NT2/D1 (cell line): ENCODE results near the gene FAM193A.

ENCODE experiments used
- SUZ12 ChIP-seq: IDR thresholded peaks from 2 replicates; pipeline ENCODE4 v1.6.1; 2011; ENCODE audit not compliant: insufficient read length, insufficient read depth; ENCODE audit errors: extremely low read depth
- YY1 ChIP-seq: IDR thresholded peaks from 2 replicates; pipeline ENCODE4 v1.6.1; 2011; ENCODE audit not compliant: insufficient read length, insufficient read depth
- ZNF274 ChIP-seq: IDR thresholded peaks from 2 replicates; pipeline ENCODE4 v1.6.1; 2011; ENCODE audit warnings: mild to moderate bottlenecking, low read depth, low read length

GRCh38 chr4:2600878-2601277, 64.4 kb downstream of the FAM193A start:
- no peak for TF ChIP-seq ZNF274
- TF ChIP-seq YY1 = no peak
- no peak for TF ChIP-seq SUZ12
